Natural killer cell treated with Interleukin-12 subunit alpha and Interleukin-12 subunit beta and Interleukin-15 and Interleukin-18, amount 100 ng/mL, for 72 hours (primary cell): ENCODE data around the gene ZBTB45. TPM values are rescaled to one million over a fixed set of nuclear protein-coding genes. Genes with fewer than 3 reads are reported as not detected.

Experiments used
- ATAC-seq, 2 donors: fragments of 150-1000 bp; cut with Tn5 transposase in 1 of 2; sonication (Bioruptor Pico), chemical (Tn5 transposase) in 1 of 2; 2 replicates each; pipeline ENCODE4 v1.10.0; 2021
- DNase-seq: peaks from one replicate; pipeline ENCODE4 v3.0.0; 2022; ENCODE audit warnings: low spot score
- H3K27ac Mint-ChIP-seq, 2 donors: 1 replicate in 1 of 2; 2 replicates in 1 of 2; pipeline ENCODE4 v1.8.0; 2022; ENCODE audit warnings: mixed read lengths in 2 of 2, mild to moderate bottlenecking in 1 of 2, moderate library complexity in 1 of 2
- H3K27me3 Mint-ChIP-seq, 2 donors: 1 replicate in 1 of 2; 2 replicates in 1 of 2; pipeline ENCODE4 v1.8.0; 2022; ENCODE audit warnings: mixed read lengths in 2 of 2
- H3K36me3 Mint-ChIP-seq: one replicate; pipeline ENCODE4 v1.8.0; 2022; ENCODE audit warnings: mixed read lengths
- H3K4me1 Mint-ChIP-seq, 2 donors: 1 replicate in 1 of 2; 2 replicates in 1 of 2; pipeline ENCODE4 v1.8.0; 2022; ENCODE audit warnings: low read depth in 2 of 2, mixed read lengths in 2 of 2, mild to moderate bottlenecking in 1 of 2
- H3K4me3 Mint-ChIP-seq: one replicate; pipeline ENCODE4 v1.8.0; 2022; ENCODE audit warnings: mixed read lengths
- H3K9me3 Mint-ChIP-seq: 2 replicates; pipeline ENCODE4 v1.8.0; 2022; ENCODE audit warnings: mixed read lengths
- total RNA-seq, 2 donors: library from RNA; stranded (reverse); gene quantifications; one replicate each; pipeline ENCODE4 v1.2.3, GENCODE V29; 2022

Gene ZBTB45
- total RNA-seq, 2 donors from 2014 or later = 18.0 to 25.9 TPM

- Mint-ChIP-seq H3K4me1 (peaks cover 54 to 59% of the 10 kb centered on the region in 2 donors), H3K27me3 (no peaks in the 10 kb centered on the region), H3K36me3 (peaks cover 20% of the 10 kb centered on the region), H3K4me3 (peak within 1 kb of the TSS; percentile 99), H3K27ac (peak within 1 kb of the TSS; percentile 98 to 100), H3K9me3 (no peaks in the 10 kb centered on the region)
- DNase-seq (no peak), ATAC-seq (peak; percentile 1)
These were observed 38.5 kb upstream of the ZBTB45 start, which contains the start of gene UBE2M for GRCh38 chr19:58558066-58558622. Gene UBE2M (minus strand): TSS chr19:58558611. CDS start chr19:58558381, 230 bp downstream.

- DNase-seq (peak; percentile 28), ATAC-seq (no peak)
- H3K36me3 Mint-ChIP-seq = peaks cover 27% of the 10 kb centered on the region
- H3K27ac Mint-ChIP-seq = peak overlapping the region; percentile 98 to 100
- no peaks in the 10 kb centered on the region for H3K27me3 Mint-ChIP-seq
- H3K4me1 Mint-ChIP-seq = peaks cover 61 to 64% of the 10 kb centered on the region in 2 donors
- no peaks in the 10 kb centered on the region for H3K9me3 Mint-ChIP-seq
- H3K4me3 Mint-ChIP-seq = peak overlapping the region; percentile 99
These were observed 37.8 kb upstream of the ZBTB45 start for GRCh38 chr19:58557221-58558065.

GRCh38 chr19:58556622-58557220 is 37.1 kb upstream of the ZBTB45 start:
- H3K9me3 Mint-ChIP-seq = no peaks in the 10 kb centered on the region
- H3K27me3 Mint-ChIP-seq = no peaks in the 10 kb centered on the region
- peak overlapping the region; percentile 98 to 100 for H3K27ac Mint-ChIP-seq
- H3K4me3 Mint-ChIP-seq = peak overlapping the region; percentile 99
- peaks cover 62 to 63% of the 10 kb centered on the region in 2 donors for H3K4me1 Mint-ChIP-seq
- ATAC-seq (no peak), DNase-seq (no peak)
- peaks cover 28% of the 10 kb centered on the region for H3K36me3 Mint-ChIP-seq

- no peak for DNase-seq
- Mint-ChIP-seq H3K4me3 (peak overlapping the region; percentile 99), H3K4me1 (peaks cover 59 to 62% of the 10 kb centered on the region in 2 donors), H3K27me3 (no peaks in the 10 kb centered on the region), H3K36me3 (peaks cover 28% of the 10 kb centered on the region), H3K27ac (peak overlapping the region; percentile 98 to 100), H3K9me3 (no peaks in the 10 kb centered on the region)
- no peak for ATAC-seq
These were observed 36.5 kb upstream of the ZBTB45 start for GRCh38 chr19:58555920-58556621.

- H3K36me3 Mint-ChIP-seq = peaks cover 28% of the 10 kb centered on the region
- H3K9me3 Mint-ChIP-seq = no peaks in the 10 kb centered on the region
These were observed 35.8 kb upstream of the ZBTB45 start for GRCh38 chr19:58555369-58555885.

GRCh38 chr19:58554494-58555368 is 35.1 kb upstream of the ZBTB45 start, which contains the start of gene CHMP2A:
Gene CHMP2A (minus strand): TSS chr19:58555105. CDS start chr19:58554212, 893 bp downstream.
- H3K36me3 Mint-ChIP-seq = peaks cover 28% of the 10 kb centered on the region
- DNase-seq = peak; percentile 99
- peaks cover 60% of the 10 kb centered on the region in 2 donors for H3K4me1 Mint-ChIP-seq
- peak; percentile 63 to 71 for ATAC-seq
- peak within 1 kb of the TSS; percentile 99 for H3K4me3 Mint-ChIP-seq
- H3K9me3 Mint-ChIP-seq = no peaks in the 10 kb centered on the region
- H3K27ac Mint-ChIP-seq = peak within 1 kb of the TSS; percentile 98 to 100
- no peaks in the 10 kb centered on the region for H3K27me3 Mint-ChIP-seq

More at GRCh38 chr19:58555369-58555885, 35.8 kb upstream of the ZBTB45 start:
- peaks cover 59 to 62% of the 10 kb centered on the region in 2 donors for H3K4me1 Mint-ChIP-seq
- DNase-seq = no peak
- H3K27me3 Mint-ChIP-seq = no peaks in the 10 kb centered on the region
- H3K27ac Mint-ChIP-seq = peak overlapping the region; percentile 98 to 100
- no peak for ATAC-seq
- H3K4me3 Mint-ChIP-seq = peak overlapping the region; percentile 99

- Mint-ChIP-seq H3K27ac (peak overlapping the region; percentile 98 to 100), H3K27me3 (no peaks in the 10 kb centered on the region), H3K4me1 (peaks cover 52% of the 10 kb centered on the region in 2 donors), H3K9me3 (no peaks in the 10 kb centered on the region), H3K4me3 (peak overlapping the region; percentile 99), H3K36me3 (peaks cover 28% of the 10 kb centered on the region)
- no peak for ATAC-seq
- DNase-seq = no peak
These were observed 34.3 kb upstream of the ZBTB45 start for GRCh38 chr19:58553799-58554493.

- ATAC-seq (no peak), DNase-seq (no peak)
- Mint-ChIP-seq H3K27me3 (no peaks in the 10 kb centered on the region), H3K9me3 (no peaks in the 10 kb centered on the region), H3K36me3 (peaks cover 29% of the 10 kb centered on the region), H3K27ac (peak overlapping the region; percentile 29 to 31), H3K4me1 (peaks cover 45 to 49% of the 10 kb centered on the region in 2 donors), H3K4me3 (peak overlapping the region; percentile 12)
These were observed 33.0 kb upstream of the ZBTB45 start for GRCh38 chr19:58552655-58553054.

GRCh38 chr19:58551577-58552471 is 32.2 kb upstream of the ZBTB45 start:
- DNase-seq = no peak
- H3K27me3 Mint-ChIP-seq = no peaks in the 10 kb centered on the region
- peaks cover 39 to 45% of the 10 kb centered on the region in 2 donors for H3K4me1 Mint-ChIP-seq
- ATAC-seq = no peak
- no peak overlapping the region for H3K4me3 Mint-ChIP-seq
- peak overlapping the region; percentile 29 to 31 for H3K27ac Mint-ChIP-seq
- H3K9me3 Mint-ChIP-seq = no peaks in the 10 kb centered on the region
- peaks cover 26% of the 10 kb centered on the region for H3K36me3 Mint-ChIP-seq

GRCh38 chr19:58551123-58551497 is 31.5 kb upstream of the ZBTB45 start:
- ATAC-seq = no peak
- Mint-ChIP-seq H3K27me3 (no peaks in the 10 kb centered on the region), H3K27ac (no peak overlapping the region), H3K36me3 (peaks cover 33% of the 10 kb centered on the region), H3K4me1 (peaks cover 39 to 47% of the 10 kb centered on the region in 2 donors), H3K4me3 (no peak overlapping the region), H3K9me3 (no peaks in the 10 kb centered on the region)
- no peak for DNase-seq

- ATAC-seq = no peak
- DNase-seq = no peak
- Mint-ChIP-seq H3K27me3 (no peaks in the 10 kb centered on the region), H3K4me3 (no peak overlapping the region), H3K9me3 (no peaks in the 10 kb centered on the region), H3K4me1 (peaks cover 43 to 52% of the 10 kb centered on the region in 2 donors), H3K27ac (no peak overlapping the region), H3K36me3 (peaks cover 39% of the 10 kb centered on the region)
These were observed 30.9 kb upstream of the ZBTB45 start for GRCh38 chr19:58550362-58551122.
